A549 (cell line): ENCODE data around the gene RPL26. TPM values are rescaled to one million over a fixed set of nuclear protein-coding genes. Genes with fewer than 3 reads are reported as not detected.

ENCODE experiments used
- ATAC-seq, 2 experiments: fragments of 200-7000 bp in 1 of 2; fragments of >200 bp in 1 of 2; cut with Nextera tagmentation in 1 of 2; cut with Tn5 transposase in 1 of 2; 3 replicates each; pipeline versions ENCODE4 v1.8.0 to v1.9.1; 2018 to 2020; ENCODE audit warnings: mild to moderate bottlenecking in 1 of 2, moderate library complexity in 1 of 2
- CTCF ChIA-PET: fragments of 300-600 bp; sonication (Branson Sonifier 250); formaldehyde crosslinking; extraction: SDS; loops from one replicate; lab custom pipeline; 2021; ENCODE audit warnings: antibody characterized with exemption, inconsistent platforms; lab: Yijun Ruan, JAX
- POLR2A ChIA-PET: fragments of 350-600 bp; formaldehyde crosslinking; extraction: SDS; loops from one replicate; lab custom pipeline; 2021; ENCODE audit warnings: antibody characterized with exemption, inconsistent platforms; lab: Yijun Ruan, JAX
- DNase-seq, 2 experiments: peaks; one replicate each; pipeline versions ENCODE4 v3.0.0 to v3.0.0-alpha.2; 2011 to 2016; ENCODE audit warnings: low read depth in 1 of 2, low spot score in 1 of 2
- FAIRE-seq: peaks from 2 replicates; lab custom pipeline; 2011; peaks lifted over from hg19 to GRCh38; lab: Jason Lieb, UNC
- H3K27ac ChIP-seq, 2 experiments: fragments of >200 bp; sonication (Bioruptor Twin); formaldehyde crosslinking; 3 replicates each; pipeline ENCODE4 v1.5.1; 2016 to 2017
- H3K4me1 ChIP-seq: fragments of >200 bp; sonication (Bioruptor Twin); formaldehyde crosslinking; 3 replicates; pipeline ENCODE4 v1.6.1; 2016
- H3K4me2 ChIP-seq: fragments of >200 bp; sonication (Bioruptor Twin); formaldehyde crosslinking; 3 replicates; pipeline ENCODE4 v1.6.1; 2016
- H3K4me3 ChIP-seq: fragments of >200 bp; sonication (Bioruptor Twin); formaldehyde crosslinking; 3 replicates; pipeline ENCODE4 v1.5.1; 2016
- H3K9me3 ChIP-seq: fragments of >200 bp; sonication (Bioruptor Twin); formaldehyde crosslinking; 3 replicates; pipeline ENCODE4 v1.6.1; 2016
- CHD4 ChIP-seq: fragments of 200-600 bp; sonication (generic); IDR thresholded peaks from 2 replicates; pipeline ENCODE4 v1.6.1; 2016; ENCODE audit warnings: antibody characterized with exemption, mild to moderate bottlenecking, borderline replicate concordance
- EP300 ChIP-seq, 2 experiments: fragments of >200 bp; sonication (Bioruptor Twin); formaldehyde crosslinking; IDR thresholded peaks; 2 replicates in 1 of 2; 3 replicates in 1 of 2; pipeline ENCODE4 v1.6.1; 2016 to 2017
- ESRRA ChIP-seq: fragments of 150-350 bp; IDR thresholded peaks from 2 replicates; pipeline ENCODE4 v1.6.1; 2014; ENCODE audit warnings: mild to moderate bottlenecking, low read length, borderline replicate concordance
- FOSL2 ChIP-seq, 2 experiments: fragments of 450-650 bp in 1 of 2; fragments of >200 bp in 1 of 2; sonication (Bioruptor Twin) in 1 of 2; formaldehyde crosslinking; IDR thresholded peaks; 2 replicates each; pipeline versions ENCODE4 v1.5.0 to v1.6.1; 2016 to 2020; ENCODE audit warnings: mild to moderate bottlenecking in 1 of 2, moderate library complexity in 1 of 2
- FOXS1 ChIP-seq: fragments of 250-450 bp; sonication (Bioruptor Pico); IDR thresholded peaks from 2 replicates; pipeline ENCODE4 v1.5.0; 2020; ENCODE audit warnings: mild to moderate bottlenecking, moderate library complexity
- HEYL ChIP-seq: fragments of 250-450 bp; sonication (Bioruptor Pico); IDR thresholded peaks from 2 replicates; pipeline ENCODE4 v1.8.0; 2021; ENCODE audit warnings: mild to moderate bottlenecking, moderate library complexity
- HOXB5 ChIP-seq: fragments of 250-450 bp; sonication (Bioruptor Pico); IDR thresholded peaks from 2 replicates; pipeline ENCODE4 v1.5.0; 2020; ENCODE audit warnings: mild to moderate bottlenecking, moderate library complexity
- NFE2L2 ChIP-seq: fragments of 150-350 bp; conservative IDR thresholded peaks from 2 replicates; pipeline ENCODE4 v1.6.1; 2014; ENCODE audit warnings: low read length
- NPAS2 ChIP-seq: fragments of 250-450 bp; sonication (Bioruptor Pico); IDR thresholded peaks from 2 replicates; pipeline ENCODE4 v1.8.0; 2022; ENCODE audit warnings: mild to moderate bottlenecking, moderate library complexity, borderline replicate concordance
- PHF8 ChIP-seq: fragments of 200-600 bp; sonication (generic); IDR thresholded peaks from 2 replicates; pipeline ENCODE4 v1.6.1; 2016; ENCODE audit warnings: low read depth, mild to moderate bottlenecking, antibody characterized with exemption, moderate library complexity, borderline replicate concordance
- RNF2 ChIP-seq: fragments of 200-600 bp; sonication (generic); IDR thresholded peaks from 2 replicates; pipeline ENCODE4 v1.6.1; 2016; ENCODE audit warnings: low read depth, mild to moderate bottlenecking, antibody characterized with exemption, moderate library complexity, borderline replicate concordance
- SMC3 ChIP-seq: fragments of >200 bp; sonication (Bioruptor Twin); formaldehyde crosslinking; IDR thresholded peaks from 3 replicates; pipeline ENCODE4 v1.6.1; 2018; ENCODE audit warnings: inconsistent platforms
- ZC3H11A ChIP-seq: fragments of 450-650 bp; IDR thresholded peaks from 2 replicates; pipeline ENCODE4 v1.6.1; 2014; ENCODE audit warnings: antibody characterized with exemption, mild to moderate bottlenecking
- ZFP36 ChIP-seq: fragments of 450-650 bp; IDR thresholded peaks from 2 replicates; pipeline ENCODE4 v1.6.1; 2014; ENCODE audit warnings: borderline replicate concordance; ENCODE audit not compliant: partially characterized antibody
- WGBS: methylation state at CpG from one replicate; pipeline ENCODE4 v1.1.6; 2017; ENCODE audit errors: missing lambda C conversion rate; 5-methylcytosine and 5-hydroxymethylcytosine counted together
- polyA plus RNA-seq, 4 experiments: library from polyadenylated mRNA; depleted of rRNA in 3 of 4; stranded (reverse); fragments of >200 nt; fragmentation: RNase III in 1 of 4; extraction: RNeasy Plus Mini Kit Qiagen cat#74134 plus additional on column Dnase treatment in 1 of 4; gene quantifications; 2 replicates in 3 of 4; 3 replicates in 1 of 4; pipeline ENCODE4 v1.2.3, GENCODE V29; 2011 to 2017
- TF ChIP-seq, protein P1 (sequence below): fragments of 150-350 bp; IDR thresholded peaks from 2 replicates; pipeline ENCODE4 v1.6.1; 2014; ENCODE audit warnings: low read depth, mild to moderate bottlenecking, low read length
- TF ChIP-seq, protein P2 (sequence below): fragments of >200 bp; sonication (Bioruptor Twin); formaldehyde crosslinking; IDR thresholded peaks from 3 replicates; pipeline ENCODE4 v1.5.1; 2016
- TF ChIP-seq, protein P3 (sequence below): IDR thresholded peaks from 2 replicates; pipeline ENCODE4 v1.6.1; 2012
- TF ChIP-seq, protein P4 (sequence below): fragments of >200 bp; sonication (Bioruptor Twin); formaldehyde crosslinking; IDR thresholded peaks from 2 replicates; pipeline ENCODE4 v1.6.1; 2016
- TF ChIP-seq, protein P5 (sequence below): fragments of >200 bp; sonication (Bioruptor Twin); formaldehyde crosslinking; IDR thresholded peaks from 3 replicates; pipeline ENCODE4 v1.6.1; 2016
- TF ChIP-seq, protein P6 (sequence below): IDR thresholded peaks from 2 replicates; pipeline ENCODE4 v1.6.1; 2012

The RPL26 gene
- polyA plus RNA-seq, 2 of the 4 experiments (the other 2 are of a cell fraction), result 5,521 to 7,141 TPM

DNA sequence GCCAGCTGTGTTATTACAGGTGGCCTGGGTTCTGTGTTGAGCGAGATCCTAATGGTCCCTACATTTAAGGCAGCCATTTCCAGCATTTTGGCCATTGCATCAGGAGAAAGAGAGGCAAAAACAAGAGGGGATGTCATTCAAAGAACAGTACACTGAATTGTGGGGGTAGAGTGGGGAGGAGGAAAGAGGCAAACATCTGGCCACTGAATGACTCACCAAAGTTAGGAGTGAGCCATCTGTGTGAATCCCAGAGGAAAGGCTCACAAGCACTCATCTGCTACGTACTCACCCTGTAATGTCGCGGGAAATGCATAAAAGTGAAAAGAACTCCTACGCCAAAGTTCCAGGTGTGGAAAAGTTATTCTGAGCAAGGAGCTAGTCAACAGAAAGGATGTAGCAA is 23.2 kb downstream of the RPL26 start:
- H3K4me1 ChIP-seq, result peaks cover 9% of the 10 kb centered on the region
- ChIA-PET POLR2A (no interaction called here), CTCF (interaction anchor here (0.7 to 1.5 kb wide), 5 partner anchors 17 to 104 kb away, joined by 3 to 7 read pairs (median 3); partner anchors contain the start of genes KRABD2 and ODF4)
- H3K27ac ChIP-seq, result no peak overlapping the region
- peak; percentile 65 for FAIRE-seq
- WGBS, result 90% methylated on average over 5 of the region's 5 CpGs
- H3K4me3 ChIP-seq, result no peak overlapping the region
- H3K9me3 ChIP-seq, result no peaks in the 10 kb centered on the region
- no peak for TF ChIP-seq HOXB5 (CRISPR knock-in tag)
- no peak for TF ChIP-seq FOSL2 (IDR thresholded peaks at IDR 0.05)
- TF ChIP-seq FOSL2 (CRISPR knock-in tag; IDR thresholded peaks at IDR 0.05), result peak; percentile 24; the same call in 1 of the 2 replicates
- peak in 1 of 2 experiments; percentile 48; a peak in 2 of 6 replicates for ATAC-seq
- DNase-seq, result no peak
- H3K4me2 ChIP-seq, result no peak overlapping the region

DNA sequence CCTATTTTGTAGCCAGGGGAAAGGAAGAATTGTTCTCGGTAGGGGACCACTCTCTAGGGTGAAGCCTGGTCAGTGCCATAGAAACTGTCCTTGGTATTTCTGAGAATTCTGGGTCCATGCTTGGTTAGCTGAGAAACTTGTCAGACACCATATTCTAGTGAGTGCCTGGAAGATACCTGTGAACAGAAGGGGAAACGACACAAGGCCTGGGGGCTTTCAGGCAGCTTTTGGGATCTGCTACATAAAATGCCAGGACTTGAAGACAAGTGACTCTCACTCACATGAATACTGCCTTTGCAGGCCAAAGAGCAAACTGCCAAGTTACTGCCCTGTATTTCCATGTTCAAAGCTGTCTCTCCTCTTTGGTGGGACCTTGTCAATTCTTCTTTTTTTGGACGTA is 25.1 kb downstream of the RPL26 start:
- no peak overlapping the region for H3K27ac ChIP-seq
- TF ChIP-seq, protein P1, sequence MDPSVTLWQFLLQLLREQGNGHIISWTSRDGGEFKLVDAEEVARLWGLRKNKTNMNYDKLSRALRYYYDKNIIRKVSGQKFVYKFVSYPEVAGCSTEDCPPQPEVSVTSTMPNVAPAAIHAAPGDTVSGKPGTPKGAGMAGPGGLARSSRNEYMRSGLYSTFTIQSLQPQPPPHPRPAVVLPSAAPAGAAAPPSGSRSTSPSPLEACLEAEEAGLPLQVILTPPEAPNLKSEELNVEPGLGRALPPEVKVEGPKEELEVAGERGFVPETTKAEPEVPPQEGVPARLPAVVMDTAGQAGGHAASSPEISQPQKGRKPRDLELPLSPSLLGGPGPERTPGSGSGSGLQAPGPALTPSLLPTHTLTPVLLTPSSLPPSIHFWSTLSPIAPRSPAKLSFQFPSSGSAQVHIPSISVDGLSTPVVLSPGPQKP, result no peak
- TF ChIP-seq, protein P2, sequence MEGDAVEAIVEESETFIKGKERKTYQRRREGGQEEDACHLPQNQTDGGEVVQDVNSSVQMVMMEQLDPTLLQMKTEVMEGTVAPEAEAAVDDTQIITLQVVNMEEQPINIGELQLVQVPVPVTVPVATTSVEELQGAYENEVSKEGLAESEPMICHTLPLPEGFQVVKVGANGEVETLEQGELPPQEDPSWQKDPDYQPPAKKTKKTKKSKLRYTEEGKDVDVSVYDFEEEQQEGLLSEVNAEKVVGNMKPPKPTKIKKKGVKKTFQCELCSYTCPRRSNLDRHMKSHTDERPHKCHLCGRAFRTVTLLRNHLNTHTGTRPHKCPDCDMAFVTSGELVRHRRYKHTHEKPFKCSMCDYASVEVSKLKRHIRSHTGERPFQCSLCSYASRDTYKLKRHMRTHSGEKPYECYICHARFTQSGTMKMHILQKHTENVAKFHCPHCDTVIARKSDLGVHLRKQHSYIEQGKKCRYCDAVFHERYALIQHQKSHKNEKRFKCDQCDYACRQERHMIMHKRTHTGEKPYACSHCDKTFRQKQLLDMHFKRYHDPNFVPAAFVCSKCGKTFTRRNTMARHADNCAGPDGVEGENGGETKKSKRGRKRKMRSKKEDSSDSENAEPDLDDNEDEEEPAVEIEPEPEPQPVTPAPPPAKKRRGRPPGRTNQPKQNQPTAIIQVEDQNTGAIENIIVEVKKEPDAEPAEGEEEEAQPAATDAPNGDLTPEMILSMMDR, result no peak
- TF ChIP-seq SMC3 (no peak), ESRRA (no peak), ZFP36 (no peak), NFE2L2 (no peak), RNF2 (no peak), ZC3H11A (no peak), PHF8 (no peak), FOXS1 (CRISPR knock-in tag) (no peak), NPAS2 (CRISPR knock-in tag) (no peak), HEYL (CRISPR knock-in tag) (no peak), EP300 (IDR thresholded peaks at IDR 0.05) (no peak), CHD4 (no peak)
- TF ChIP-seq, protein P3, sequence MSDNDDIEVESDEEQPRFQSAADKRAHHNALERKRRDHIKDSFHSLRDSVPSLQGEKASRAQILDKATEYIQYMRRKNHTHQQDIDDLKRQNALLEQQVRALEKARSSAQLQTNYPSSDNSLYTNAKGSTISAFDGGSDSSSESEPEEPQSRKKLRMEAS, result no peak
- TF ChIP-seq, protein P4, sequence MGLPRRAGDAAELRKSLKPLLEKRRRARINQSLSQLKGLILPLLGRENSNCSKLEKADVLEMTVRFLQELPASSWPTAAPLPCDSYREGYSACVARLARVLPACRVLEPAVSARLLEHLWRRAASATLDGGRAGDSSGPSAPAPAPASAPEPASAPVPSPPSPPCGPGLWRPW, result no peak
- TF ChIP-seq, protein P5, sequence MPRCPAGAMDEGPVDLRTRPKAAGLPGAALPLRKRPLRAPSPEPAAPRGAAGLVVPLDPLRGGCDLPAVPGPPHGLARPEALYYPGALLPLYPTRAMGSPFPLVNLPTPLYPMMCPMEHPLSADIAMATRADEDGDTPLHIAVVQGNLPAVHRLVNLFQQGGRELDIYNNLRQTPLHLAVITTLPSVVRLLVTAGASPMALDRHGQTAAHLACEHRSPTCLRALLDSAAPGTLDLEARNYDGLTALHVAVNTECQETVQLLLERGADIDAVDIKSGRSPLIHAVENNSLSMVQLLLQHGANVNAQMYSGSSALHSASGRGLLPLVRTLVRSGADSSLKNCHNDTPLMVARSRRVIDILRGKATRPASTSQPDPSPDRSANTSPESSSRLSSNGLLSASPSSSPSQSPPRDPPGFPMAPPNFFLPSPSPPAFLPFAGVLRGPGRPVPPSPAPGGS, result no peak
- TF ChIP-seq, protein P6, sequence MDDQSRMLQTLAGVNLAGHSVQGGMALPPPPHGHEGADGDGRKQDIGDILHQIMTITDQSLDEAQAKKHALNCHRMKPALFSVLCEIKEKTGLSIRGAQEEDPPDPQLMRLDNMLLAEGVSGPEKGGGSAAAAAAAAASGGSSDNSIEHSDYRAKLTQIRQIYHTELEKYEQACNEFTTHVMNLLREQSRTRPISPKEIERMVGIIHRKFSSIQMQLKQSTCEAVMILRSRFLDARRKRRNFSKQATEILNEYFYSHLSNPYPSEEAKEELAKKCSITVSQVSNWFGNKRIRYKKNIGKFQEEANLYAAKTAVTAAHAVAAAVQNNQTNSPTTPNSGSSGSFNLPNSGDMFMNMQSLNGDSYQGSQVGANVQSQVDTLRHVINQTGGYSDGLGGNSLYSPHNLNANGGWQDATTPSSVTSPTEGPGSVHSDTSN, result no peak
- TF ChIP-seq, all 56 proteins: peak for 0
- Histone ChIP-seq H3K4me1 (peaks cover 9% of the 10 kb centered on the region), H3K4me3 (no peak overlapping the region), H3K9me3 (no peaks in the 10 kb centered on the region), H3K4me2 (no peak overlapping the region)
- CTCF ChIA-PET, result interaction anchor here (0.5 to 2.6 kb wide), 4 partner anchors 12 to 26 kb away, joined by 3 to 7 read pairs (median 4); no protein-coding TSS in a partner anchor
- POLR2A ChIA-PET, result no interaction called here
- FAIRE-seq (no peak), DNase-seq (no peak), ATAC-seq (no peak)
- WGBS, result 90% methylated on average over 3 of the region's 3 CpGs
